ENCODE data around the gene CHST14.
A peak's percentile ranks its signal among the peaks of the same experiment; 100 is the strongest.

The CHST14 gene, protein sequence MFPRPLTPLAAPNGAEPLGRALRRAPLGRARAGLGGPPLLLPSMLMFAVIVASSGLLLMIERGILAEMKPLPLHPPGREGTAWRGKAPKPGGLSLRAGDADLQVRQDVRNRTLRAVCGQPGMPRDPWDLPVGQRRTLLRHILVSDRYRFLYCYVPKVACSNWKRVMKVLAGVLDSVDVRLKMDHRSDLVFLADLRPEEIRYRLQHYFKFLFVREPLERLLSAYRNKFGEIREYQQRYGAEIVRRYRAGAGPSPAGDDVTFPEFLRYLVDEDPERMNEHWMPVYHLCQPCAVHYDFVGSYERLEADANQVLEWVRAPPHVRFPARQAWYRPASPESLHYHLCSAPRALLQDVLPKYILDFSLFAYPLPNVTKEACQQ

GRCh38 chr15:40470423-40471104 is at the start of gene CHST14:
TSS of gene CHST14 (plus strand) at chr15:40470984. CDS start at chr15:40471214, 230 bp downstream.
- DNase-seq = peak; percentile 38

DNA sequence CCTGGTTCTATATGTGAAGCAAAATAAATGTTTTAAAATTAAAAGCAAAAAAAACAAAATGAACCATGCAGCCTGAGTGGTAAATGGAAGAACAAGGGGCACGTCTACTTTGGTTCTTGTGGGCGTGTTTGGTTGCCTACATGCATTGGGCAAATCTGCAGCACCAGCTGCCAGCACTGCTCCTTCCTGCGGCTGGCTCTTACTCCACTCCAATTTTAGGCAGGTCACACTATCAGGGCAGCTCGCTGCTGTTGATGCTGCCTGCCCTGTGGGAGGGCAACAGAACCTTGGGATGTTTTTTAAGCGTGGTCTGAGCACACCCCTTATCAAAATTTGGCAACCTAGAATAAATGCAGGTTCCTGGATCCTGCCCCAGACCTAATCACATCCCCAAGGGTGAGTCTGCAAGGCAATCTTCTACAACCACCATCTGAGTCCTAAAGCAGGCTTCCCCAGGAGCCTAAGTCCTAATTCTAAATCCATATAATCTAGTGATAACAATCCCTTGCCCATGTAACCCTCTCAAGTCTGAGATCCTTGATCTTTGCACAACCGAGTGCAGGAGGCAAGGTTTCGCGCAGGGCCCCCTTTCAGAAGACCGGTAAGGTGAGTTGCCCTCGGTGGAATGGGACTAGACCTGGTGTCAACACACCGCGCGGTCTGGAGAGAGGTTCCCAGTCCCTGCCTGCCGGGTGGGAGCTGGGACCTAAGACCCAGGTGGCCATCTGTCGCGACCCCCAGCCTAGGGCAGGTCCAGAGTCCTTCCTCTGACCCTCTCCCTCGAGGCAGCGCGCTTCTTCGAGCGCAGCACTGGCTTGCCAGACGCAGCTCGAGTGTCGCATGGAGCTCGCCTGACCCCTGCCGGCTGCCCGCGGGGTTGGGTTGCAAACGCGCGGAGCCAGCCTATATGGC is 49.3 kb upstream of the CHST14 start:
- DNase-seq = peak; percentile 23

- DNase-seq = no peak
Measured at GRCh38 chr15:40424483-40425115, 46.2 kb upstream of the CHST14 start.

DNA sequence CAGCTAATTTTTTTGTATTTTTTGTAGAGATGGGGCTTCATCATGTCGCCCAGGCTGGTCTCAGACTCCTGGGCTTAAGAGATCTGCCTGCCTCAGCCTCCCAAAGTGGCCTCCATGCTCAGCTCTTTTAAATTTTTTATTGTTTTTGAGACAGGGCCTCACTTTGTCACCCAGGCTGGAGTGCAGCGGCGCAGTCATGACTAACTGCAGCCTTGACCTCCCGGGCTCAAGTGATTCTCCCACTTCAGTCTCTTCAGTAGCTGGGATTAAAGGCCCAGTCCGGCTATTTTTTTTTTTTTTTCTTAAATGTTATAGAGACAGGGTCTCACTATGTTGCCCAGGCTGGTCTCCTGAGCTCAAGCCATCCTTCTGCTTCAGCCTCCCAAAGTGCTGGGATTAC is 45.1 kb upstream of the CHST14 start:
- no peak for DNase-seq

- DNase-seq = no peak
Measured at GRCh38 chr15:40427188-40427587, 43.6 kb upstream of the CHST14 start.

DNA sequence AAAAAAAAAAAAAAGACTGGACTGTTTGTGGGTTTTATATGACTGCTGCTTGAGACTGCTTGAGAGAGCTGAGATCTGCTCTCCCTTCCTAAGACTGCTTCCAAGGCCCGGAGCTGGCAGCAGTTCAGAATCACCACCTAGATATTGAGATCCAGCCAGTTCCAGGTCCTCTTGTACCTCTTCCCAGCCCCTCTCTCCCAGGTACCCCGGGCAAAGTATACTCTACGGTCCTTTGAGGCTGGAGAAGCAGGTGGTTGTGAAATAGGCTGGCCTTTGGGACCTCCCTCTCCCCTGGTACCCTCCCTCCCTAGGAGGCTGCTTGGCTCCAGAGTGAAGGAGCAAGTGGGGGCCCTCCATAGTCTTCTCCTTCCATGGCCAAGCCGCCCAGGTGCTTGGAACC is 42.6 kb upstream of the CHST14 start:
- DNase-seq = no peak

- peak; percentile 32 for DNase-seq
Measured at GRCh38 chr15:40429068-40429710, 41.6 kb upstream of the CHST14 start.

GRCh38 chr15:40430271-40430805 is 40.4 kb upstream of the CHST14 start:
- DNase-seq = no peak

DNA sequence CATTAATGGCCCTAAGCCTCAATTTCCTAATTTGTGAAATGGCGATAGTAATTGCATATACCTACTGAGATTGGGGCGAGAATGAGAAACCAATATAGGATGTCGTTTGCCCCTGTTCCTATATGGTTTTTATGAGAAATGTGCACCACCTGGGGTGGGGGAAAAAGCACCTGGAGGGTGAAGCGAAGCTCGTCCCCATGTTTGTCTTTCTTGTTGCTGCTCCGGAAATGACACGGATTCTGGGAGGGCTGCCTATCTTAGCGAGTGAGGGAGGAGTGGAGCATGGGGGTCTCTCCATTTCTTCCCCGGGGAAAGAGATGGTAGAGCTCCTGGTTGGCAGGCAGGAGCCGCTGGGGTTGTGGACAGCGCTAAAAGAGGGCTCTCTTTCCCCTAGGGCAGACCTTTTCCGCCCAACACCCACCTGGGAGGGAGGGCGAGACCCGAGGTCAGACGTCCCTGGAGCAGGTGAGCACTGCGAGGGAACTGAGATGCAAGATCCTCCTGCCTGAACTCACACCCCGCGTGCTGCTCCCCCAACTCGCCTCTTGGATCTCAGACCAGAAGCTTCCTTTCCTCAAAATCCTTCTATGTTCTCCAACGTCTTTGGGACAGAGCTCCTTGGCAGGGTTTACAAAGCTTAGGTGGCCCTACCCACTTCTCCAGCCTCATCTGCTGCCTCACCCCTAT is 35.6 kb upstream of the CHST14 start:
- DNase-seq = no peak

- DNase-seq = no peak
Measured at GRCh38 chr15:40435710-40436089, 35.1 kb upstream of the CHST14 start.

- DNase-seq = no peak
Measured at GRCh38 chr15:40436116-40436891, 34.5 kb upstream of the CHST14 start.

DNA sequence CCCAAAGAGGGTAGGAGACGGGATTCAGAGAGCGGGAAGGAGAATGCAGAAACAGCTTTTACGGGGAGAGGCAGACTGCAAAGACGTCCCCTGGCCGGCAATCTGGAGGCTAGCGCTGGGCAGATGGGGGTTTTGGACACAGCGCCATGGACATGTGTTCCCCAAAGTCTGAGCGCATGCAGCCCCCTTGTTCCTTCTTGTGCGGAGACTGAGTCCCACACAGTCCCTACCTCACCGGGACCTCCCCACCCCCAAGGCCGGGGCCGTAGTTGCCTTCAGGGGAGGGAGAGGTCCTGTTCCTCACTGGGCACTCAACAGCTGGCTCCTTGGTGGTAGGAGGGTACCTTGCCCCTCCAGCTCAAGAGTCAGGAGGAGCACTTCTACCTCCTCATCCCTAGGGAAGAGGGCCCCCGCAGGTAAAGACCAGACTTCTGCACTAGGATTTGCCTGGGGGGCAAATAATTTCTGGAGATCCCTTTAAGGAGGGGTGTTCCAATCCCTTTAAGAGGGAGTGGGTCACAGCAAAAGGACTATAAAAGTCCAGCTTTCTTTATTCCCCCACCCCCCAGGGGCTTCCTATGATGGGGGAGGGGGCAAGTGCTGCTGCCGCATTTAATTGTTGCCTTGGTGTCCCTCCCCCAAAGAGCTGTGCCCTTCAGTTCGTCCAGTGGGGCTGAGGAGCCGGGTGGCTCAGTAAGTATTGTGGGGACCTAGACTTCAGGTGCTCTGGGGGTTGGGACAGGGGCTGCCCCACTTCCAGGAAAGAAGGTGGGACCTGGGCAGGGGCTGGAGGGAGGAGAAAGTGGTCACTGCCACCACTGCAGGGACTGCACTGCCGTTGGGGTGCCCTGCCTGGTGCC is 33.7 kb upstream of the CHST14 start:
- no peak for DNase-seq

GRCh38 chr15:40437752-40438687 is 32.8 kb upstream of the CHST14 start:
- no peak for DNase-seq

DNA sequence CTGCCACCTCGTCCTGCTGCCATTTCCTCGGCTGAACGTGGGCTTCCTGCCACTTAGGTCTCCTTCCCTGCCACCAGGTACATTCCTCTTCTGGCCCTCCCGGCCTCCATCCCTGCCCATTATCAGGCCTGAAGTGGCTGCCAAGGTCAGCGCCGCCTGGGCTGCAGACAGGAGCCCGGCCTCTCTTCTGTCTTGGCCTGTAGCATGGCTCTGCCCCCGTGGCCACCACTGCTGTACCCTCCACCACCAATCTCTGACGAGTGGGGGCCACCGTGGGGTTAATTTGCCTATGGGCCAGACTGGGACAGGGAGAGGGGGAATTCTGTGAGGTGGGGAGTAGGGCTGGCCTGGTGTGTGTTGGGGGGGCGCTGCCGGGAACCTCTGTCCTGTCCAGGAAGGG is 32.1 kb upstream of the CHST14 start:
- DNase-seq = no peak

- peak; percentile 16 for DNase-seq
Measured at GRCh38 chr15:40439461-40439959, 31.3 kb upstream of the CHST14 start.

DNA sequence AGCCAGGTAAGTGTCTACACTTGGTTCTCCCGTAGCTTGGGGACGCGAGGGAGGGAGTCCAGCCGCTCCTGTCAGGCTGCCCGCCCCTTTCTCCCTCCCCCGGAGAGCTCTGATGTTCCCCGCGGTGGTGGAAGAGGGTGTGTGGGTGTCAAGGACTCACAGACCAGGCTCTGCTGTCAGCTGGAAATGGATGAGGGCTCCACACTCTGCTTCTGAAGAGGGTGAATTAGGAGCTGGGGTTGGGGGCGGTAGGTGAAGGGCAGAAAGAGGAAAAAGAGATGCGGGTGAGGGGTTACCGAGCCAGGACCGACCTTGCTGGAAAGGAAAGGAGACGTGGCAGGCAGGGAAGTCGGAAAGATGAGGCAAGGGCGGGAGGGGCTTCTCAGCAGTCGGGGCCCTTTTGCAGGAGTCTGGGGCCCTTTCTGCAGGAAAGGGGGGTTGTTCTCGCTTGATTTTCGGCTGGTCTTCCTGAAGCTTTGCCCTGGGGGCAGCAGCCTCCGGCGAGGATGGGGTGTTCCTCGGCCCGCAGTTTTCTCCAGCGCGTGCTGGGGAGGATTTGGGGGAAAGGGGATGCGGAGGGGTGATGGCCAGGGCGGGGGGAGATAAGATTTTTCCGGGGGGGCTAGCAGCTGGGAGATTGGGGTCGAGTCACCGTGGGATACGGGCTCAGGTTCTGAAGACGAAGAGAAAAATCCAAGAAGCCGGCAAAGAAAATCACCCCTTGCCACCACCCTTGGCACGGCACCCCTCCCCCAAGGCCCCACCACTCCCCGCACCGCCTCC is 30.6 kb upstream of the CHST14 start:
- peak; percentile 11 for DNase-seq

Measured in NCI-H526 treated with DMSO at 0.1 percent for 48 hours (cell line).